Endodermal cell (in vitro differentiated cells): Measurements from ENCODE around the gene TRPV3. TPM values are rescaled to one million over a fixed set of nuclear protein-coding genes. Genes with fewer than 3 reads are reported as not detected.

ENCODE experiments used
- DNase-seq: peaks from one replicate; pipeline ENCODE4 v3.0.0-alpha.2; 2017
- H3K27ac ChIP-seq: 2 replicates; pipeline ENCODE4 v1.5.1; 2013; ENCODE audit warnings: mild to moderate bottlenecking, low read depth, low read length, moderate library complexity
- H3K27me3 ChIP-seq: 2 replicates; pipeline ENCODE4 v1.6.1; 2013; ENCODE audit warnings: mild to moderate bottlenecking, low read length, moderate library complexity; ENCODE audit not compliant: insufficient read depth, control insufficient read depth, poor library complexity, severe bottlenecking
- H3K36me3 ChIP-seq: 2 replicates; pipeline ENCODE4 v1.7.0; 2013; ENCODE audit warnings: mild to moderate bottlenecking, low read length, moderate library complexity; ENCODE audit not compliant: control insufficient read depth, insufficient read depth
- H3K4me1 ChIP-seq: one replicate; pipeline ENCODE4 v1.7.0; 2013; ENCODE audit warnings: low read length; ENCODE audit not compliant: control insufficient read depth, insufficient read depth
- H3K4me3 ChIP-seq: 2 replicates; pipeline ENCODE4 v1.5.1; 2013; ENCODE audit warnings: mild to moderate bottlenecking, low read length, moderate library complexity
- H3K9ac ChIP-seq: 2 replicates; pipeline ENCODE4 v1.6.1; 2013; ENCODE audit warnings: mild to moderate bottlenecking, low read length, moderate library complexity; ENCODE audit not compliant: poor library complexity, severe bottlenecking; ENCODE audit errors: extremely low read depth
- H3K9me3 ChIP-seq: 2 replicates; pipeline ENCODE4 v1.6.1; 2013; ENCODE audit warnings: mild to moderate bottlenecking, low read length, moderate library complexity; ENCODE audit not compliant: control insufficient read depth
- H3K27ac Mint-ChIP-seq: 2 replicates; pipeline ENCODE4 v1.8.0; 2020; ENCODE audit warnings: mixed read lengths
- H3K27me3 Mint-ChIP-seq: 2 replicates; pipeline ENCODE4 v1.8.0; 2021; ENCODE audit warnings: mild to moderate bottlenecking, mixed read lengths; ENCODE audit not compliant: insufficient read depth
- H3K36me3 Mint-ChIP-seq: 2 replicates; pipeline ENCODE4 v1.8.0; 2020; ENCODE audit warnings: low read depth, mixed read lengths
- H3K4me1 Mint-ChIP-seq: 2 replicates; pipeline ENCODE4 v1.8.0; 2020; ENCODE audit warnings: mixed read lengths
- H3K4me3 Mint-ChIP-seq: 2 replicates; pipeline ENCODE4 v1.8.0; 2020; ENCODE audit warnings: mild to moderate bottlenecking, moderate library complexity, mixed read lengths
- H3K9me3 Mint-ChIP-seq: 2 replicates; pipeline ENCODE4 v1.8.0; 2020; ENCODE audit warnings: mild to moderate bottlenecking, mixed read lengths
- WGBS, 2 experiments: methylation state at CpG; one replicate each; pipeline versions ENCODE4 v1.1.5 to v1.1.7; 2013; ENCODE audit warnings: missing lambda C conversion rate in 2 of 2, mixed read lengths in 1 of 2; ENCODE audit not compliant: insufficient coverage in 1 of 2, insufficient read length in 1 of 2; 5-methylcytosine and 5-hydroxymethylcytosine counted together
- total RNA-seq, 2 donors: library from RNA; stranded (reverse); fragmentation: NEBNext Ultra II Directional in 1 of 2; extraction: Animal tissue kit (Norgen Biotek cat#: 25700) in 1 of 2; gene quantifications; 2 replicates in 1 of 2; 3 replicates in 1 of 2; pipeline ENCODE4 v1.2.1, GENCODE V29; 2021
- TF ChIP-seq, protein P1 (sequence below): fragments of 200-600 bp; sonication (generic); conservative IDR thresholded peaks from 2 replicates; pipeline ENCODE4 v1.5.0; 2021; ENCODE audit warnings: antibody characterized with exemption, mild to moderate bottlenecking

Gene TRPV3
- total RNA-seq, 2 donors from 2014 or later = 6.2 to 11.3 TPM

DNA sequence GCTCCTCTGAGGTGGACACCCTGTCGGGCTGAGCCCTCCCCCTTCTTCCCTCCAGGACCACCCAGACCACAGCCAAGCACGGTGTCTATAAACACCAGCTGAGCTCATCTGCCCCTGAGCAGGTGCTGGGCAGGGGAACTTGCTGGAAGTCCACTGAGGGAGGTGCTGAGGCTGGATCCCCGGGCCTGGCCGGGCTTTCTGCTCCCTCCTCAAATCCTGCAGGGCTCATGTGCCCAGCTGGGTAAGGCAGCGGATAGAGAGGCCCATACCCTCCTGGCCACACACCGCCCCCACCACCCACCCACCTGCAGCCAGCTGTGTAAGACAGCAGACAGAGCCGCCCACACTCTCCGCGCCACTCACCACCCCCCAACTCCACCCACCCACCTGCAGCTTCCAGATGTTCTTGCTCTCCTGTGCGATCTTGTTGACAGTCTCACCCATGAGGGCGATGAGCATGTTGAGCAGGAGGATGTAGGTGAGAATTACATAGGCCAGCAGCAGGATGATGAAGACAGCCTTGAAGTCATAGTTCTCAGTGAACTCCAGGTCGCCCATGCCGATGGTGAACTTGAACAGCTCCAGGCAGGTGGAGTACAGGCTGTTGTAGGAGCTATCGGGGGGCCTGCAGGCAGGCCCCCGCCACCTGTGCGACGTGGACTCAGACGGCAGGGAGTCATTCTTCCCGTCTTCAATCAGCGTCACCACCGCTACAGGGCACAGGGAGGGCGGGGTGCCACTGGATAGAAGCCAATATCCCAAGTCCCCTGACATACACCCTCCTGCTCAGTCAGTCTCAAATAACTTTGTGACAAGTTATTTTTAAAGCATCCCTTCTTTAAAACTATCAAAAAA is 15.9 kb upstream of the TRPV3 start:
- no peaks in the 10 kb centered on the region for H3K4me1 Mint-ChIP-seq
- H3K4me1 ChIP-seq = no peaks in the 10 kb centered on the region
- no peaks in the 10 kb centered on the region for H3K27me3 Mint-ChIP-seq
- no peak overlapping the region for H3K4me3 ChIP-seq
- H3K27ac Mint-ChIP-seq = no peak overlapping the region
- no peak overlapping the region for H3K4me3 Mint-ChIP-seq
- TF ChIP-seq, protein P1, sequence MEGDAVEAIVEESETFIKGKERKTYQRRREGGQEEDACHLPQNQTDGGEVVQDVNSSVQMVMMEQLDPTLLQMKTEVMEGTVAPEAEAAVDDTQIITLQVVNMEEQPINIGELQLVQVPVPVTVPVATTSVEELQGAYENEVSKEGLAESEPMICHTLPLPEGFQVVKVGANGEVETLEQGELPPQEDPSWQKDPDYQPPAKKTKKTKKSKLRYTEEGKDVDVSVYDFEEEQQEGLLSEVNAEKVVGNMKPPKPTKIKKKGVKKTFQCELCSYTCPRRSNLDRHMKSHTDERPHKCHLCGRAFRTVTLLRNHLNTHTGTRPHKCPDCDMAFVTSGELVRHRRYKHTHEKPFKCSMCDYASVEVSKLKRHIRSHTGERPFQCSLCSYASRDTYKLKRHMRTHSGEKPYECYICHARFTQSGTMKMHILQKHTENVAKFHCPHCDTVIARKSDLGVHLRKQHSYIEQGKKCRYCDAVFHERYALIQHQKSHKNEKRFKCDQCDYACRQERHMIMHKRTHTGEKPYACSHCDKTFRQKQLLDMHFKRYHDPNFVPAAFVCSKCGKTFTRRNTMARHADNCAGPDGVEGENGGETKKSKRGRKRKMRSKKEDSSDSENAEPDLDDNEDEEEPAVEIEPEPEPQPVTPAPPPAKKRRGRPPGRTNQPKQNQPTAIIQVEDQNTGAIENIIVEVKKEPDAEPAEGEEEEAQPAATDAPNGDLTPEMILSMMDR = no peak
- no peak overlapping the region for H3K27ac ChIP-seq
- no peak for DNase-seq
- H3K9ac ChIP-seq = no peak overlapping the region
- no peaks in the 10 kb centered on the region for H3K27me3 ChIP-seq
- no peaks in the 10 kb centered on the region for H3K9me3 Mint-ChIP-seq
- peaks cover 20% of the 10 kb centered on the region for H3K36me3 ChIP-seq
- 93 to 97% methylated on average over 12 to 20 of the region's 22 CpGs for WGBS, 2 experiments
- H3K9me3 ChIP-seq = no peaks in the 10 kb centered on the region
- peaks cover 44% of the 10 kb centered on the region for H3K36me3 Mint-ChIP-seq

DNA sequence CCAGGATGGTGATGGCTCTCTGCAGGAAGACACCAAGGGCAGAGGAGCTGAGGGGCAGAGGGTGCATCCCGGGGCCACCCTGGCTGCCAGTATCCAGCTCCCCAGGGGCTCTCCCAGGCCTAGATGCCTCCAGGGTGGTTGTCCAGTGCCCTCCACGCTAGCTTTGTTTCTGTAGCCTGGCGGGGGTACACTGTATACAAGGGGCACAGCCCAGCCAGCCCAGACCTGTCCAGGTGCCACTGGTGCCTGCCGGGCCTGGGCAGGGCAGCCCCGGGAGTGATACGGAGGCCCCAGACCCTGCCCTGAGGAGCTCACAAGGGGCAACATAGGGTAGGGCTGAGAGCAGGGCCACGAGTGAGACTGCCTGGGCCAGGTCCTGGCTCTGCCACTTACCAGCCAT is 14.6 kb upstream of the TRPV3 start:
- DNase-seq = peak; percentile 35
- H3K27ac ChIP-seq = no peak overlapping the region
- no peaks in the 10 kb centered on the region for H3K27me3 Mint-ChIP-seq

DNA sequence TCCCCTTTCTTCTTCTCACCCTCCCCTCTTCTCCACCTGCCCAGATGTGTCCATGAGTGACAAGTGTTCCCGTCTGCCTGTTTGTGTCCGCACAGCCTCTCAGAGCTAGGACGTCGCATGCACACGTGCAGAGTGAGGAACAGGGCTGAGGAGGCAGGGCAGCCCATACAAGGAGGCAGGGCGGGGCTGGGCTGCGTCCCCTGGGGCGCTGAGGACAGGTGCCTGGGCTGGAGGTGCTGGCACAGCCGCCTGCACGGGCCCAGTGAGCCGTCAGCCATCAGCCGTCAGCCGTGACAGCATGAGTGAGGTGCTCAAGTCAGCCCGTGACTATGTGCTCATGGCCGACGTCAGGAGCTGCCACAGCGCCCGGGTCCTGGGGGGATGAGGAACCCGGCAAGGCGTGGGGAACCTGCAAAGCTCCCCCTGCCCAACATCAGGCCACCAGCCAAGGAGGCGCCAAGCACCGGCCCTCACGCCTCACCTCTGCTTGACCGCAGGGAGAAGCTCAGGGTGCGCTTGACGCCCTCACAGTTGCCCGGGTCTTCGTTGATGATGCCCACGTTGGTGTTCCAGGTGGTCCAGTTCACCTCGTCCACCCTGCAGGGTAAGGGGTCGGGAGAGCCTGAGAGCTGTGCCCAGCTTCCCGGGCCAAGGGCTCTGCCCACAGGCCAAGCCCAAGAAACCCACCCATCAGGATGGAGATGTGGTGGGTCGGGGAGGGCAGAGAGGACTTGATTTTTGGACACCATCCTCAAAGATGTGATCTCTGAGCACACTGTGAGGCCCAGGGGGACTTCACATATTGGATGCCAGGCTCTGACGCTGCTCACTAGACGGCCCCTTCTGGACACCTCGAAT is 13.7 kb upstream of the TRPV3 start:
- 92 to 94% methylated on average over 18 to 36 of the region's 36 CpGs for WGBS, 2 experiments
- Mint-ChIP-seq H3K27ac (no peak overlapping the region), H3K4me3 (no peak overlapping the region), H3K36me3 (peaks cover 49% of the 10 kb centered on the region), H3K4me1 (no peaks in the 10 kb centered on the region), H3K27me3 (no peaks in the 10 kb centered on the region), H3K9me3 (no peaks in the 10 kb centered on the region)
- Histone ChIP-seq H3K27me3 (no peaks in the 10 kb centered on the region), H3K27ac (no peak overlapping the region), H3K4me1 (no peaks in the 10 kb centered on the region), H3K9ac (no peak overlapping the region), H3K9me3 (no peaks in the 10 kb centered on the region), H3K36me3 (peaks cover 17% of the 10 kb centered on the region), H3K4me3 (no peak overlapping the region)
- peak; percentile 31 for DNase-seq
- TF ChIP-seq, protein P1 = no peak

More for the DNA sequence above, 14.6 kb upstream of the TRPV3 start:
- Histone ChIP-seq H3K27me3 (no peaks in the 10 kb centered on the region), H3K4me3 (no peak overlapping the region), H3K9ac (no peak overlapping the region), H3K36me3 (peaks cover 13% of the 10 kb centered on the region), H3K4me1 (no peaks in the 10 kb centered on the region), H3K9me3 (no peaks in the 10 kb centered on the region)
- H3K27ac Mint-ChIP-seq = no peak overlapping the region
- no peak overlapping the region for H3K4me3 Mint-ChIP-seq
- WGBS, 2 experiments = 93 to 94% methylated on average over 3 to 7 of the region's 7 CpGs
- TF ChIP-seq, protein P1 = no peak
- peaks cover 47% of the 10 kb centered on the region for H3K36me3 Mint-ChIP-seq
- H3K9me3 Mint-ChIP-seq = no peaks in the 10 kb centered on the region
- no peaks in the 10 kb centered on the region for H3K4me1 Mint-ChIP-seq
